MM.1S (cell line): ENCODE measurements around the gene ADAMTS15.

Experiments used
- DNase-seq: peaks from one replicate; pipeline ENCODE4 v3.0.0-alpha.2; 2015
- H2AFZ ChIP-seq: fragments of 300-600 bp; sonication (generic); 2 replicates; pipeline ENCODE4 v1.6.0; 2016; ENCODE audit warnings: antibody characterized with exemption, low read length
- H3F3A ChIP-seq: fragments of 300-600 bp; sonication (generic); 2 replicates; pipeline ENCODE4 v1.6.1; 2016; ENCODE audit warnings: mild to moderate bottlenecking, antibody characterized with exemption, low read length, moderate library complexity, mixed read lengths; ENCODE audit not compliant: insufficient read depth
- H3K27ac ChIP-seq: fragments of 300-600 bp; sonication (generic); 2 replicates; pipeline ENCODE4 v1.5.1; 2016; ENCODE audit warnings: mild to moderate bottlenecking, low read length
- H3K27me3 ChIP-seq: fragments of 300-600 bp; sonication (generic); replicated peaks from 2 replicates; pipeline ENCODE4 v1.6.0; 2016; ENCODE audit warnings: low read length; ENCODE audit not compliant: insufficient read depth
- H3K36me3 ChIP-seq: fragments of 300-600 bp; sonication (generic); replicated peaks from 2 replicates; pipeline ENCODE4 v1.6.1; 2016; ENCODE audit warnings: mild to moderate bottlenecking, low read length, mixed read lengths; ENCODE audit not compliant: insufficient read depth
- H3K4me1 ChIP-seq: fragments of 300-600 bp; sonication (generic); 2 replicates; pipeline ENCODE4 v1.6.1; 2016; ENCODE audit warnings: low read length, mixed read lengths
- H3K4me2 ChIP-seq: fragments of 300-600 bp; sonication (generic); 2 replicates; pipeline ENCODE4 v1.6.0; 2016; ENCODE audit warnings: low read depth, low read length
- H3K4me3 ChIP-seq: fragments of 300-600 bp; sonication (generic); 2 replicates; pipeline ENCODE4 v1.5.1; 2016; ENCODE audit warnings: low read length, mixed read lengths
- H3K79me2 ChIP-seq: fragments of 300-600 bp; sonication (generic); 2 replicates; pipeline ENCODE4 v1.6.1; 2016; ENCODE audit warnings: mixed run types, low read length, mixed read lengths
- H3K9ac ChIP-seq: fragments of 300-600 bp; sonication (generic); 2 replicates; pipeline ENCODE4 v1.6.1; 2016; ENCODE audit warnings: low read length, mixed read lengths
- H3K9me2 ChIP-seq: fragments of 300-600 bp; sonication (generic); replicated peaks from 2 replicates; pipeline ENCODE4 v1.6.1; 2016; ENCODE audit warnings: mild to moderate bottlenecking, low read length, mixed read lengths; ENCODE audit not compliant: insufficient read depth
- H3K9me3 ChIP-seq: fragments of 300-600 bp; sonication (generic); replicated peaks from 2 replicates; pipeline ENCODE4 v1.6.1; 2016; ENCODE audit warnings: mild to moderate bottlenecking, low read length, mixed read lengths; ENCODE audit not compliant: insufficient read depth
- H4K20me1 ChIP-seq: fragments of 300-600 bp; sonication (generic); 2 replicates; pipeline ENCODE4 v1.6.1; 2016; ENCODE audit warnings: mild to moderate bottlenecking, low read length, moderate library complexity, mixed read lengths; ENCODE audit not compliant: insufficient read depth
- CTCF ChIP-seq: fragments of 300-600 bp; sonication (generic); IDR thresholded peaks from 2 replicates; pipeline ENCODE4 v1.5.1; 2016; ENCODE audit warnings: antibody characterized with exemption, low read length, mixed read lengths
- EZH2 ChIP-seq: fragments of 300-600 bp; sonication (generic); optimal IDR thresholded peaks from 2 replicates; pipeline ENCODE3; 2017; ENCODE audit warnings: low read depth, mild to moderate bottlenecking, antibody characterized with exemption, low read length, mixed read lengths
- EZH2phosphoT487 ChIP-seq: fragments of 300-600 bp; sonication (generic); IDR thresholded peaks from 2 replicates; pipeline ENCODE4 v1.6.1; 2018; ENCODE audit warnings: antibody characterized with exemption, low read length

Gene ADAMTS15

DNA sequence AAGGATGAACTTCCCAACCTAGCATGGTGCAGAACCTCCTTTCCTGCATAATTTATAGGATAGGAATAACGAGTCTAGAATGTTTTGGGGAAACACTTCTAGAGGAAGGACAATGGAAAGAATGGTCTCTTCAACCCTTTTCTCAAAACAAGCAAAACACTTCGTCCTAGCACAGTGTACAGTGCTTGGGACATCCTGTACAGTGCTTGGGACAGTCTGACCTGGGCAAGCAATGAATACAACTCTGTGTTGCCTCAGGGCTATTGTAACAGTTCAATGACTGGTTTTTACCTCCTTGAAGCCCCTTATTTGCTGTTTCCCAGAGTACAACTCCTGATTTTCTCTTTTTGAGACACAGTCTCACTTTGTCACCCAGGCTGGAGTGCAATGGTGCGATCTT is 18.5 kb upstream of the ADAMTS15 start:
- Histone ChIP-seq H3K27ac (no peak overlapping the region), H3F3A (no peaks in the 10 kb centered on the region), H3K9ac (no peak overlapping the region), H3K4me1 (no peaks in the 10 kb centered on the region), H2AFZ (no peak overlapping the region), H3K36me3 (no peaks in the 10 kb centered on the region), H4K20me1 (no peaks in the 10 kb centered on the region), H3K9me2 (no peaks in the 10 kb centered on the region), H3K27me3 (peaks cover 48% of the 10 kb centered on the region), H3K4me3 (no peak overlapping the region), H3K9me3 (no peaks in the 10 kb centered on the region), H3K79me2 (no peaks in the 10 kb centered on the region), H3K4me2 (no peak overlapping the region)
- TF ChIP-seq CTCF (no peak), EZH2 (no peak), EZH2phosphoT487 (no peak)
- no peak for DNase-seq

GRCh38 chr11:130431331-130431773 is 17.1 kb upstream of the ADAMTS15 start:
- H4K20me1 ChIP-seq, result no peaks in the 10 kb centered on the region
- H3K79me2 ChIP-seq, result no peaks in the 10 kb centered on the region
- H3K27ac ChIP-seq, result no peak overlapping the region
- no peak overlapping the region for H3K4me2 ChIP-seq
- no peaks in the 10 kb centered on the region for H3K9me3 ChIP-seq
- no peak overlapping the region for H3K9ac ChIP-seq
- H3F3A ChIP-seq, result no peaks in the 10 kb centered on the region
- H3K4me1 ChIP-seq, result peaks cover 12% of the 10 kb centered on the region
- H2AFZ ChIP-seq, result no peak overlapping the region
- no peaks in the 10 kb centered on the region for H3K9me2 ChIP-seq
- peaks cover 38% of the 10 kb centered on the region for H3K27me3 ChIP-seq
- TF ChIP-seq CTCF (peak; percentile 67), EZH2phosphoT487 (no peak), EZH2 (no peak)
- H3K36me3 ChIP-seq, result no peaks in the 10 kb centered on the region
- peak; percentile 70 for DNase-seq
- H3K4me3 ChIP-seq, result no peak overlapping the region

DNA sequence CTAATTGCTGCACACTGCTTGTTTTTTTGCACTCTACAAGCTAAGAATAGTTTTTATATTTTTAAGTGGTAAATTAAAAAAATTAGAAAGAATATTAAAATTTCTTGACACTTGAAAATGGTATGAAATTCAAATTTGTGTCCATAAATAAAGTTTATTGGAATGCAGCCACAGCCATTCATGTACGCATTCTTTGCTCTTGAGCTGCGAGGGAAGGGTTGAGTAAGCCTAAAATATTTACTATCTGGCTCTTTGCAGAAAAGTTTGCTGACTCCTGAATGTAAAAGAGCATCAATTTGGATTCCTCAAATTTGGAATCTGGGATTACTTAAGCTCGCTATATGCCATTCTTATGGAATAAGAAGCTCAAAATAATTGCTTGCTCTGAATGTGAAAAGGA is 16.6 kb upstream of the ADAMTS15 start:
- Histone ChIP-seq H3K4me1 (peaks cover 14% of the 10 kb centered on the region), H3K79me2 (no peaks in the 10 kb centered on the region), H3K4me2 (no peak overlapping the region), H3K4me3 (no peak overlapping the region), H3K9me3 (no peaks in the 10 kb centered on the region), H3F3A (no peaks in the 10 kb centered on the region), H3K36me3 (no peaks in the 10 kb centered on the region), H4K20me1 (no peaks in the 10 kb centered on the region), H2AFZ (no peak overlapping the region), H3K9me2 (no peaks in the 10 kb centered on the region), H3K9ac (no peak overlapping the region), H3K27me3 (peaks cover 33% of the 10 kb centered on the region), H3K27ac (no peak overlapping the region)
- TF ChIP-seq EZH2 (no peak), CTCF (no peak), EZH2phosphoT487 (no peak)
- no peak for DNase-seq
